ENCODE results near the gene MAP3K1.

The MAP3K1 gene

GRCh38 chr5:56908942-56909293 lies 93.6 kb downstream of the MAP3K1 start:
- DNase-seq = no peak

GRCh38 chr5:56909294-56910209 lies 94.2 kb downstream of the MAP3K1 start, which contains the start of gene SETD9:
Gene SETD9, plus strand, starts transcription at chr5:56909596. Its CDS starts 50 bp downstream, at chr5:56909646.
- DNase-seq = peak; percentile 100

- peak; percentile 90 for DNase-seq
Observed at GRCh38 chr5:56910210-56910965, 95.0 kb downstream of the MAP3K1 start.

- DNase-seq = no peak
Observed at GRCh38 chr5:56913766-56914165, 98.4 kb downstream of the MAP3K1 start.

GRCh38 chr5:56914678-56915077 lies 99.3 kb downstream of the MAP3K1 start:
- DNase-seq = no peak

- DNase-seq = no peak
Observed at GRCh38 chr5:56917534-56917933, 102.2 kb downstream of the MAP3K1 start.

- DNase-seq = no peak
Observed at GRCh38 chr5:56918054-56918453, 102.7 kb downstream of the MAP3K1 start.

- no peak for DNase-seq
Observed at GRCh38 chr5:56919942-56920662, 104.8 kb downstream of the MAP3K1 start.

GRCh38 chr5:56922922-56923321 lies 107.6 kb downstream of the MAP3K1 start:
- DNase-seq = no peak

GRCh38 chr5:56934325-56934724 lies 119.0 kb downstream of the MAP3K1 start:
- DNase-seq = no peak

GRCh38 chr5:56938858-56939257 lies 123.5 kb downstream of the MAP3K1 start:
- DNase-seq = no peak

- DNase-seq = no peak
Observed at GRCh38 chr5:56941981-56942380, 126.6 kb downstream of the MAP3K1 start.

Measured in right kidney (tissue), 1 donor.